Thyroid gland (tissue), 4 donors: ENCODE results near the gene GNG4. TPM values are rescaled to one million over a fixed set of nuclear protein-coding genes. Genes with fewer than 3 reads are reported as not detected.
"Not testable (repeated sequence)": the region's sequence is repeated elsewhere in the genome, so short reads cannot be mapped to it uniquely, and the experiment has no call there.

Experiments
- DNase-seq, 2 donors: peaks; one replicate each; pipeline ENCODE4 v3.0.0-alpha.2; 2019
- H3K27ac ChIP-seq, 3 donors: fragments of 200-600 bp; sonication (generic); 1 replicate in 2 of 3; 2 replicates in 1 of 3; pipeline ENCODE4 v1.5.1; 2016 to 2019; ENCODE audit warnings: mild to moderate bottlenecking in 1 of 3, moderate library complexity in 1 of 3
- H3K27me3 ChIP-seq: fragments of 200-600 bp; sonication (generic); one replicate; pipeline ENCODE4 v1.5.1; 2019
- H3K36me3 ChIP-seq, 2 donors: fragments of 200-600 bp; sonication (generic); one replicate each; pipeline ENCODE4 v1.5.1; 2016 to 2019
- H3K4me1 ChIP-seq, 2 donors: fragments of 200-600 bp; sonication (generic); one replicate each; pipeline ENCODE4 v1.5.1; 2017 to 2019
- H3K4me3 ChIP-seq, 3 donors: fragments of 200-600 bp; sonication (generic); replicated peaks in 1 of 3; 1 replicate in 2 of 3; 2 replicates in 1 of 3; pipeline ENCODE4 v1.5.1; 2016; ENCODE audit warnings: mild to moderate bottlenecking in 1 of 3
- H3K9me3 ChIP-seq: fragments of 200-600 bp; sonication (generic); one replicate; pipeline ENCODE4 v1.5.1; 2017
- CTCF ChIP-seq, 6 experiments: fragments of 200-600 bp in 3 of 6; fragments of 450-650 bp in 3 of 6; sonication (generic) in 3 of 6; IDR thresholded peaks; one replicate each; pipeline ENCODE4 v1.5.1; 2016 to 2019; ENCODE audit warnings: antibody characterized with exemption in 6 of 6, mild to moderate bottlenecking in 2 of 6, inconsistent platforms in 1 of 6, moderate library complexity in 1 of 6
- POLR2A ChIP-seq, 2 donors: fragments of 450-650 bp; IDR thresholded peaks; one replicate each; pipeline ENCODE4 v1.6.1; 2017; ENCODE audit warnings: antibody characterized with exemption in 2 of 2, mild to moderate bottlenecking in 2 of 2, moderate library complexity in 1 of 2
- WGBS, 2 donors: methylation state at CpG; one replicate each; pipeline ENCODE4 v1.1.5; 2017; 5-methylcytosine and 5-hydroxymethylcytosine counted together
- intact Hi-C: fragments of 100-400 bp; cut with DNase I; formaldehyde crosslinking; loops from one replicate; pipeline ENCODE4 v1.15.1; 2023
- total RNA-seq, 4 donors: library from RNA; depleted of rRNA; stranded (reverse); fragments of >200 nt; gene quantifications; one replicate each; pipeline ENCODE4 v1.2.3, GENCODE V29; 2016

GNG4 gene
- total RNA-seq, 4 donors from 2014 or later: under 0.01 to 3.0 (median 0.13) TPM; not detected in 1

- no peak for DNase-seq
- TF ChIP-seq CTCF (IDR thresholded peaks at IDR 0.05) (no peak), POLR2A (IDR thresholded peaks at IDR 0.05) (no peak)
- H3K4me3 ChIP-seq: no peak overlapping the region
- intact Hi-C loops: no loop called here
- peaks cover 0 to 5% of the 10 kb centered on the region in 2 donors for H3K4me1 ChIP-seq
- H3K9me3 ChIP-seq: no peaks in the 10 kb centered on the region
- no peak overlapping the region for H3K27ac ChIP-seq
- no peaks in the 10 kb centered on the region for H3K36me3 ChIP-seq
- H3K27me3 ChIP-seq: no peaks in the 10 kb centered on the region
- 83 to 85% methylated on average over 13 of the region's 13 CpGs for WGBS, 2 donors
Observed at GRCh38 chr1:235549351-235550139, 100.0 kb downstream of the GNG4 start.

- intact Hi-C loops: not testable (repeated sequence)
Observed at GRCh38 chr1:235546369-235547155, 103.0 kb downstream of the GNG4 start.

GRCh38 chr1:235545292-235545930, 104.2 kb downstream of the GNG4 start:
- intact Hi-C loops: no loop called here
- Histone ChIP-seq H3K27ac (no peak overlapping the region), H3K4me1 (no peaks in the 10 kb centered on the region), H3K4me3 (no peak overlapping the region), H3K27me3 (no peaks in the 10 kb centered on the region), H3K36me3 (no peaks in the 10 kb centered on the region), H3K9me3 (no peaks in the 10 kb centered on the region)
- no peak for TF ChIP-seq CTCF (IDR thresholded peaks at IDR 0.05)
- no peak for TF ChIP-seq POLR2A (IDR thresholded peaks at IDR 0.05)
- DNase-seq: no peak
- whole genome bisulfite sequencing, 2 donors: 88% methylated on average over 9 of the region's 9 CpGs

More at GRCh38 chr1:235546369-235547155, 103.0 kb downstream of the GNG4 start:
- not testable (repeated sequence) for H3K4me3 ChIP-seq, DNase-seq, H3K27ac ChIP-seq, H3K27me3 ChIP-seq, H3K4me1 ChIP-seq, H3K36me3 ChIP-seq, H3K9me3 ChIP-seq
- 54 to 65% methylated on average over 10 of the region's 10 CpGs for WGBS, 2 donors

GRCh38 chr1:235542845-235543244, 106.7 kb downstream of the GNG4 start:
- intact Hi-C loops, H3K36me3 ChIP-seq, H3K27ac ChIP-seq, H3K4me1 ChIP-seq, H3K4me3 ChIP-seq, H3K9me3 ChIP-seq, H3K27me3 ChIP-seq, DNase-seq: not testable (repeated sequence)
- WGBS, 2 donors: 74 to 82% methylated on average over 6 to 7 of the region's 7 CpGs

- Histone ChIP-seq H3K9me3 (no peaks in the 10 kb centered on the region), H3K36me3 (no peaks in the 10 kb centered on the region), H3K27ac (no peak overlapping the region), H3K27me3 (no peaks in the 10 kb centered on the region), H3K4me3 (no peak overlapping the region), H3K4me1 (no peaks in the 10 kb centered on the region)
- no peak for DNase-seq
- intact Hi-C loops: no loop called here
- TF ChIP-seq CTCF (IDR thresholded peaks at IDR 0.05) (no peak), POLR2A (IDR thresholded peaks at IDR 0.05) (no peak)
- 79 to 81% methylated on average over 8 of the region's 8 CpGs for WGBS, 2 donors
Observed at GRCh38 chr1:235533476-235534168, 116.0 kb downstream of the GNG4 start.
